WTC11 (cell line): ENCODE data around the gene DYSF. TPM values are rescaled to one million over a fixed set of nuclear protein-coding genes. Genes with fewer than 3 reads are reported as not detected.

Experiments used
- ATAC-seq: fragments of 200-7000 bp; cut with Tn5 transposase; 2 replicates; pipeline ENCODE4 v1.10.0; 2021; ENCODE audit warnings: mild to moderate bottlenecking, moderate library complexity
- CTCF ChIA-PET: fragments of 300-600 bp; sonication (Branson Sonifier 250); formaldehyde crosslinking; loops from one replicate; lab custom pipeline; 2021; ENCODE audit warnings: antibody characterized with exemption; lab: Charles Lee
- POLR2A ChIA-PET: fragments of 350-600 bp; sonication (Branson Sonifier 250); formaldehyde crosslinking; loops from one replicate; lab custom pipeline; 2021; ENCODE audit warnings: antibody characterized with exemption; lab: Charles Lee
- DNase-seq: peaks from one replicate; pipeline ENCODE4 v3.0.0; 2021; ENCODE audit warnings: low spot score
- H3K27ac Mint-ChIP-seq: 2 replicates; pipeline ENCODE4 v1.8.0; 2021; ENCODE audit warnings: mixed read lengths
- H3K27me3 Mint-ChIP-seq: 2 replicates; pipeline ENCODE4 v1.8.0; 2021; ENCODE audit warnings: low read depth, mild to moderate bottlenecking, moderate library complexity, mixed read lengths
- H3K36me3 Mint-ChIP-seq: 2 replicates; pipeline ENCODE4 v1.8.0; 2021; ENCODE audit warnings: mixed read lengths
- H3K4me1 Mint-ChIP-seq: 2 replicates; pipeline ENCODE4 v1.8.0; 2022; ENCODE audit warnings: mixed read lengths
- H3K4me3 Mint-ChIP-seq: 2 replicates; pipeline ENCODE4 v1.8.0; 2021; ENCODE audit warnings: mild to moderate bottlenecking, moderate library complexity, mixed read lengths
- H3K9me3 Mint-ChIP-seq: 2 replicates; pipeline ENCODE4 v1.8.0; 2021; ENCODE audit warnings: mixed read lengths
- ATF1 ChIP-seq: sonication (generic); formaldehyde crosslinking; IDR thresholded peaks from 2 replicates; pipeline ENCODE4 v1.8.1; 2023; ENCODE audit warnings: mild to moderate bottlenecking, moderate library complexity, missing genetic modification reagents
- CREB1 ChIP-seq: sonication (generic); formaldehyde crosslinking; IDR thresholded peaks from 2 replicates; pipeline ENCODE4 v1.8.0; 2023; ENCODE audit warnings: mild to moderate bottlenecking, missing genetic modification reagents
- CREM ChIP-seq: sonication (generic); formaldehyde crosslinking; IDR thresholded peaks from 2 replicates; pipeline ENCODE4 v1.8.1; 2022; ENCODE audit warnings: mild to moderate bottlenecking, missing genetic modification reagents, moderate library complexity
- ETV6 ChIP-seq: sonication (generic); formaldehyde crosslinking; IDR thresholded peaks from 2 replicates; pipeline ENCODE4 v1.8.1; 2022; ENCODE audit warnings: mild to moderate bottlenecking, missing genetic modification reagents
- FOXJ3 ChIP-seq: sonication (generic); formaldehyde crosslinking; IDR thresholded peaks from 2 replicates; pipeline ENCODE4 v1.9.0; 2021; ENCODE audit warnings: missing genetic modification reagents, mild to moderate bottlenecking, borderline replicate concordance
- GABPB1 ChIP-seq: sonication (generic); formaldehyde crosslinking; IDR thresholded peaks from 2 replicates; pipeline ENCODE4 v1.8.1; 2023; ENCODE audit warnings: mild to moderate bottlenecking, missing genetic modification reagents
- HMGA2 ChIP-seq: fragments of 250-450 bp; sonication (Bioruptor Pico); IDR thresholded peaks from 2 replicates; pipeline ENCODE4 v1.4.0; 2021; ENCODE audit warnings: mild to moderate bottlenecking, moderate library complexity
- RORB ChIP-seq: fragments of 250-450 bp; sonication (Bioruptor Pico); IDR thresholded peaks from 2 replicates; pipeline ENCODE4 v1.9.0; 2021; ENCODE audit warnings: mild to moderate bottlenecking
- SMAD4 ChIP-seq: sonication (generic); formaldehyde crosslinking; IDR thresholded peaks from 2 replicates; pipeline ENCODE4 v1.8.0; 2022; ENCODE audit warnings: mild to moderate bottlenecking, missing genetic modification reagents
- SOX15 ChIP-seq: fragments of 250-450 bp; sonication (Bioruptor Pico); IDR thresholded peaks from 2 replicates; pipeline ENCODE4 v1.9.0; 2021; ENCODE audit warnings: mild to moderate bottlenecking
- TEAD1 ChIP-seq: sonication (generic); formaldehyde crosslinking; IDR thresholded peaks from 2 replicates; pipeline ENCODE4 v1.8.0; 2022; ENCODE audit warnings: mild to moderate bottlenecking, missing genetic modification reagents
- ZNF121 ChIP-seq: sonication (generic); formaldehyde crosslinking; IDR thresholded peaks from 2 replicates; pipeline ENCODE4 v1.8.0; 2023; ENCODE audit warnings: missing genetic modification reagents
- ZNF138 ChIP-seq: sonication (generic); formaldehyde crosslinking; conservative IDR thresholded peaks from 2 replicates; pipeline ENCODE4 v1.8.1; 2022; ENCODE audit warnings: mild to moderate bottlenecking, moderate library complexity, missing genetic modification reagents
- ZNF317 ChIP-seq: sonication (generic); formaldehyde crosslinking; IDR thresholded peaks from 2 replicates; pipeline ENCODE4 v1.8.1; 2023; ENCODE audit warnings: low read depth, mild to moderate bottlenecking, moderate library complexity, missing genetic modification reagents, borderline replicate concordance
- ZNF416 ChIP-seq: fragments of 250-450 bp; sonication (Bioruptor Pico); IDR thresholded peaks from 2 replicates; pipeline ENCODE4 v1.9.0; 2021; ENCODE audit warnings: mild to moderate bottlenecking, inconsistent platforms
- total RNA-seq: library from RNA; stranded (reverse); gene quantifications from 3 replicates; pipeline ENCODE4 v1.2.3, GENCODE V29; 2021
- TF ChIP-seq, protein P1 (sequence below): sonication (generic); formaldehyde crosslinking; IDR thresholded peaks from 2 replicates; pipeline ENCODE4 v1.8.1; 2022; ENCODE audit warnings: mild to moderate bottlenecking, missing genetic modification reagents, moderate library complexity, borderline replicate concordance
- TF ChIP-seq, protein P2 (sequence below): sonication (generic); formaldehyde crosslinking; IDR thresholded peaks from 2 replicates; pipeline ENCODE4 v1.8.1; 2023; ENCODE audit warnings: mild to moderate bottlenecking, moderate library complexity, missing genetic modification reagents
- TF ChIP-seq, protein P3 (sequence below): fragments of 200-600 bp; IDR thresholded peaks from 2 replicates; pipeline ENCODE4 v1.8.0; 2022; ENCODE audit warnings: antibody characterized with exemption
- TF ChIP-seq, protein P4 (sequence below): sonication (generic); formaldehyde crosslinking; IDR thresholded peaks from 2 replicates; pipeline ENCODE4 v1.8.1; 2023; ENCODE audit warnings: mild to moderate bottlenecking, missing genetic modification reagents, moderate library complexity
- TF ChIP-seq, protein P5 (sequence below): sonication (generic); formaldehyde crosslinking; IDR thresholded peaks from 2 replicates; pipeline ENCODE4 v1.8.0; 2022; ENCODE audit warnings: mild to moderate bottlenecking, missing genetic modification reagents
- TF ChIP-seq, protein P6 (sequence below): fragments of 250-450 bp; sonication (Bioruptor Pico); IDR thresholded peaks from 2 replicates; pipeline ENCODE4 v1.9.0; 2021; ENCODE audit warnings: moderate library complexity, mild to moderate bottlenecking, inconsistent platforms, borderline replicate concordance
- TF ChIP-seq, protein P7 (sequence below): sonication (generic); formaldehyde crosslinking; IDR thresholded peaks from 2 replicates; pipeline ENCODE4 v1.8.0; 2023; ENCODE audit warnings: missing genetic modification reagents, mild to moderate bottlenecking, borderline replicate concordance

Gene DYSF
- total RNA-seq, 1 experiment from 2014 or later, result 14.8 TPM

DNA sequence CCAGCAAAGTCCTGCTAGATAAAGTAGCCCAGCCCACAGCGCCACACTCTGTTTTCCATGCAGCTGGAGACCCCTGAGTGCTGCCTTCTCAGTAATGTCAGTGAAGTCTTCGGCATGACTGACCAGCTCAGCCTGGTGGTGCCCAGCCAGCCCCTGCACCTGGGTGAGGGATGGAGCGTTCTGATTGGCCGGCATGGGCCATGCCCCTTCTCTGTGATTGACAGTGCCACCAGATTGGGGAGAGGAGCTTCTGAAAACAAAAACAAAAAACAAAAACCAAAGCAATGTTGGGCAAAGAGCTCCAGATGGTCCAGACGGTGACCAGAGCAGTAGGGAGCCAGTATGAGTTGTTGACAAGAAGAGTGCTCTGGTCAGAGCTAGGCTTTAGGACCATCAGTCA, 122.6 kb downstream of the DYSF start (continued):
- TF ChIP-seq, protein P1, sequence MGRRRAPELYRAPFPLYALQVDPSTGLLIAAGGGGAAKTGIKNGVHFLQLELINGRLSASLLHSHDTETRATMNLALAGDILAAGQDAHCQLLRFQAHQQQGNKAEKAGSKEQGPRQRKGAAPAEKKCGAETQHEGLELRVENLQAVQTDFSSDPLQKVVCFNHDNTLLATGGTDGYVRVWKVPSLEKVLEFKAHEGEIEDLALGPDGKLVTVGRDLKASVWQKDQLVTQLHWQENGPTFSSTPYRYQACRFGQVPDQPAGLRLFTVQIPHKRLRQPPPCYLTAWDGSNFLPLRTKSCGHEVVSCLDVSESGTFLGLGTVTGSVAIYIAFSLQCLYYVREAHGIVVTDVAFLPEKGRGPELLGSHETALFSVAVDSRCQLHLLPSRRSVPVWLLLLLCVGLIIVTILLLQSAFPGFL (CRISPR knock-in tag), result no peak
- no peak for TF ChIP-seq ATF1 (CRISPR knock-in tag)
- no peak for TF ChIP-seq TEAD1 (CRISPR knock-in tag)
- no peak for TF ChIP-seq RORB (CRISPR knock-in tag)
- TF ChIP-seq, all 79 proteins: peak for 0

DNA sequence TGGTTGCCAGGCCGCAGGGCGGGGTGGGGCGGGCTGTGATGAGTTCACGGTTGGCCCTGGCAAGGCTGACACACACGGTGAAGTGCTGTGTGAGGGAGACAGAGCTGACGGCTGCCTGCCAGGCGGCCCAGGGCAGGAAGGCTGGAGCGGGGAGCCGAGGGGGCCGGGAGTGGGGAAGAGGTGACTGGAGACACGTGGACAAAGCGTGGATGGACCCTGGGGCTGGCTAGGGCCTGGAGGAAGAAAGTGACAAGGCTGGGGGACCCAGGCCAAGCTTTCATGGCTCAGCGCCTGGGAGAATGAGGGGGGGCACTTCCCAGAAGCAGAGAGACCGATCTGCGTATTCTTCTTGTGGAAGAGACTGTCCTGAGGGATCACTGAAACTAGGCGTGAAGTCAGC, 123.2 kb downstream of the DYSF start:
- CTCF ChIA-PET, result no interaction called here
- ATAC-seq, result no peak
- no peak for DNase-seq
- H3K27me3 Mint-ChIP-seq, result no peaks in the 10 kb centered on the region
- no peak overlapping the region for H3K4me3 Mint-ChIP-seq
- no peak overlapping the region for H3K27ac Mint-ChIP-seq
- H3K4me1 Mint-ChIP-seq, result no peaks in the 10 kb centered on the region
- POLR2A ChIA-PET, result no interaction called here
- no peaks in the 10 kb centered on the region for H3K9me3 Mint-ChIP-seq
- peaks cover 5% of the 10 kb centered on the region; the same call in 1 of the 2 replicates for H3K36me3 Mint-ChIP-seq
- no peak for TF ChIP-seq HMGA2
- TF ChIP-seq ZNF121 (CRISPR knock-in tag), result no peak
- TF ChIP-seq, protein P2, sequence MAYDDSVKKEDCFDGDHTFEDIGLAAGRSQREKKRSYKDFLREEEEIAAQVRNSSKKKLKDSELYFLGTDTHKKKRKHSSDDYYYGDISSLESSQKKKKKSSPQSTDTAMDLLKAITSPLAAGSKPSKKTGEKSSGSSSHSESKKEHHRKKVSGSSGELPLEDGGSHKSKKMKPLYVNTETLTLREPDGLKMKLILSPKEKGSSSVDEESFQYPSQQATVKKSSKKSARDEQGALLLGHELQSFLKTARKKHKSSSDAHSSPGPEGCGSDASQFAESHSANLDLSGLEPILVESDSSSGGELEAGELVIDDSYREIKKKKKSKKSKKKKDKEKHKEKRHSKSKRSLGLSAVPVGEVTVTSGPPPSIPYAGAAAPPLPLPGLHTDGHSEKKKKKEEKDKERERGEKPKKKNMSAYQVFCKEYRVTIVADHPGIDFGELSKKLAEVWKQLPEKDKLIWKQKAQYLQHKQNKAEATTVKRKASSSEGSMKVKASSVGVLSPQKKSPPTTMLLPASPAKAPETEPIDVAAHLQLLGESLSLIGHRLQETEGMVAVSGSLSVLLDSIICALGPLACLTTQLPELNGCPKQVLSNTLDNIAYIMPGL (CRISPR knock-in tag), result no peak
- TF ChIP-seq, protein P3, sequence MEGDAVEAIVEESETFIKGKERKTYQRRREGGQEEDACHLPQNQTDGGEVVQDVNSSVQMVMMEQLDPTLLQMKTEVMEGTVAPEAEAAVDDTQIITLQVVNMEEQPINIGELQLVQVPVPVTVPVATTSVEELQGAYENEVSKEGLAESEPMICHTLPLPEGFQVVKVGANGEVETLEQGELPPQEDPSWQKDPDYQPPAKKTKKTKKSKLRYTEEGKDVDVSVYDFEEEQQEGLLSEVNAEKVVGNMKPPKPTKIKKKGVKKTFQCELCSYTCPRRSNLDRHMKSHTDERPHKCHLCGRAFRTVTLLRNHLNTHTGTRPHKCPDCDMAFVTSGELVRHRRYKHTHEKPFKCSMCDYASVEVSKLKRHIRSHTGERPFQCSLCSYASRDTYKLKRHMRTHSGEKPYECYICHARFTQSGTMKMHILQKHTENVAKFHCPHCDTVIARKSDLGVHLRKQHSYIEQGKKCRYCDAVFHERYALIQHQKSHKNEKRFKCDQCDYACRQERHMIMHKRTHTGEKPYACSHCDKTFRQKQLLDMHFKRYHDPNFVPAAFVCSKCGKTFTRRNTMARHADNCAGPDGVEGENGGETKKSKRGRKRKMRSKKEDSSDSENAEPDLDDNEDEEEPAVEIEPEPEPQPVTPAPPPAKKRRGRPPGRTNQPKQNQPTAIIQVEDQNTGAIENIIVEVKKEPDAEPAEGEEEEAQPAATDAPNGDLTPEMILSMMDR, result no peak
- TF ChIP-seq ZNF138 (CRISPR knock-in tag), result no peak
- no peak for TF ChIP-seq TEAD1 (CRISPR knock-in tag)
- no peak for TF ChIP-seq FOXJ3 (CRISPR knock-in tag)
- TF ChIP-seq SOX15, result no peak
- TF ChIP-seq ZNF416, result no peak
- no peak for TF ChIP-seq SMAD4
- TF ChIP-seq ETV6 (CRISPR knock-in tag), result no peak
- TF ChIP-seq CREB1, result no peak
- no peak for TF ChIP-seq ATF1 (CRISPR knock-in tag)
- TF ChIP-seq, protein P4, sequence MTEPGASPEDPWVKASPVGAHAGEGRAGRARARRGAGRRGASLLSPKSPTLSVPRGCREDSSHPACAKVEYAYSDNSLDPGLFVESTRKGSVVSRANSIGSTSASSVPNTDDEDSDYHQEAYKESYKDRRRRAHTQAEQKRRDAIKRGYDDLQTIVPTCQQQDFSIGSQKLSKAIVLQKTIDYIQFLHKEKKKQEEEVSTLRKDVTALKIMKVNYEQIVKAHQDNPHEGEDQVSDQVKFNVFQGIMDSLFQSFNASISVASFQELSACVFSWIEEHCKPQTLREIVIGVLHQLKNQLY (CRISPR knock-in tag), result no peak
- TF ChIP-seq, protein P5, sequence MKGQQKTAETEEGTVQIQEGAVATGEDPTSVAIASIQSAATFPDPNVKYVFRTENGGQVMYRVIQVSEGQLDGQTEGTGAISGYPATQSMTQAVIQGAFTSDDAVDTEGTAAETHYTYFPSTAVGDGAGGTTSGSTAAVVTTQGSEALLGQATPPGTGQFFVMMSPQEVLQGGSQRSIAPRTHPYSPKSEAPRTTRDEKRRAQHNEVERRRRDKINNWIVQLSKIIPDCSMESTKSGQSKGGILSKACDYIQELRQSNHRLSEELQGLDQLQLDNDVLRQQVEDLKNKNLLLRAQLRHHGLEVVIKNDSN (CRISPR knock-in tag), result no peak
- TF ChIP-seq, protein P6, sequence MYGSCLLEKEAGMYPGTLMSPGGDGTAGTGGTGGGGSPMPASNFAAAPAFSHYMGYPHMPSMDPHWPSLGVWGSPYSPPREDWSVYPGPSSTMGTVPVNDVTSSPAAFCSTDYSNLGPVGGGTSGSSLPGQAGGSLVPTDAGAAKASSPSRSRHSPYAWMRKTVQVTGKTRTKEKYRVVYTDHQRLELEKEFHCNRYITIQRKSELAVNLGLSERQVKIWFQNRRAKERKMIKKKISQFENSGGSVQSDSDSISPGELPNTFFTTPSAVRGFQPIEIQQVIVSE (CRISPR knock-in tag), result no peak
- no peak for TF ChIP-seq GABPB1 (CRISPR knock-in tag)
- TF ChIP-seq ZNF317 (CRISPR knock-in tag), result no peak
- no peak for TF ChIP-seq CREM (CRISPR knock-in tag)
- TF ChIP-seq, protein P7, sequence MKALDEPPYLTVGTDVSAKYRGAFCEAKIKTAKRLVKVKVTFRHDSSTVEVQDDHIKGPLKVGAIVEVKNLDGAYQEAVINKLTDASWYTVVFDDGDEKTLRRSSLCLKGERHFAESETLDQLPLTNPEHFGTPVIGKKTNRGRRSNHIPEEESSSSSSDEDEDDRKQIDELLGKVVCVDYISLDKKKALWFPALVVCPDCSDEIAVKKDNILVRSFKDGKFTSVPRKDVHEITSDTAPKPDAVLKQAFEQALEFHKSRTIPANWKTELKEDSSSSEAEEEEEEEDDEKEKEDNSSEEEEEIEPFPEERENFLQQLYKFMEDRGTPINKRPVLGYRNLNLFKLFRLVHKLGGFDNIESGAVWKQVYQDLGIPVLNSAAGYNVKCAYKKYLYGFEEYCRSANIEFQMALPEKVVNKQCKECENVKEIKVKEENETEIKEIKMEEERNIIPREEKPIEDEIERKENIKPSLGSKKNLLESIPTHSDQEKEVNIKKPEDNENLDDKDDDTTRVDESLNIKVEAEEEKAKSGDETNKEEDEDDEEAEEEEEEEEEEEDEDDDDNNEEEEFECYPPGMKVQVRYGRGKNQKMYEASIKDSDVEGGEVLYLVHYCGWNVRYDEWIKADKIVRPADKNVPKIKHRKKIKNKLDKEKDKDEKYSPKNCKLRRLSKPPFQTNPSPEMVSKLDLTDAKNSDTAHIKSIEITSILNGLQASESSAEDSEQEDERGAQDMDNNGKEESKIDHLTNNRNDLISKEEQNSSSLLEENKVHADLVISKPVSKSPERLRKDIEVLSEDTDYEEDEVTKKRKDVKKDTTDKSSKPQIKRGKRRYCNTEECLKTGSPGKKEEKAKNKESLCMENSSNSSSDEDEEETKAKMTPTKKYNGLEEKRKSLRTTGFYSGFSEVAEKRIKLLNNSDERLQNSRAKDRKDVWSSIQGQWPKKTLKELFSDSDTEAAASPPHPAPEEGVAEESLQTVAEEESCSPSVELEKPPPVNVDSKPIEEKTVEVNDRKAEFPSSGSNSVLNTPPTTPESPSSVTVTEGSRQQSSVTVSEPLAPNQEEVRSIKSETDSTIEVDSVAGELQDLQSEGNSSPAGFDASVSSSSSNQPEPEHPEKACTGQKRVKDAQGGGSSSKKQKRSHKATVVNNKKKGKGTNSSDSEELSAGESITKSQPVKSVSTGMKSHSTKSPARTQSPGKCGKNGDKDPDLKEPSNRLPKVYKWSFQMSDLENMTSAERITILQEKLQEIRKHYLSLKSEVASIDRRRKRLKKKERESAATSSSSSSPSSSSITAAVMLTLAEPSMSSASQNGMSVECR (CRISPR knock-in tag), result no peak
